Colonic mucosa (tissue), 4 donors: ENCODE results near the gene CACTIN. TPM values are rescaled to one million over a fixed set of nuclear protein-coding genes. Genes with fewer than 3 reads are reported as not detected.

ENCODE experiments used
- DNase-seq: peaks from one replicate; pipeline ENCODE4 v3.0.0-alpha.2; 2020
- H3K27ac ChIP-seq: fragments of 200-600 bp; one replicate; pipeline ENCODE4 v1.8.0; 2021
- H3K27me3 ChIP-seq: fragments of 200-600 bp; one replicate; pipeline ENCODE4 v1.8.0; 2021
- H3K36me3 ChIP-seq: fragments of 200-600 bp; one replicate; pipeline ENCODE4 v1.8.0; 2021
- H3K4me1 ChIP-seq: fragments of 200-600 bp; one replicate; pipeline ENCODE4 v1.8.0; 2021; ENCODE audit warnings: mild to moderate bottlenecking
- H3K4me3 ChIP-seq: fragments of 200-600 bp; one replicate; pipeline ENCODE4 v1.8.0; 2021
- H3K9ac ChIP-seq, 2 donors: one replicate each; pipeline ENCODE4 v1.7.0; 2013; ENCODE audit warnings: control low read depth in 2 of 2, low read depth in 2 of 2, low read length in 2 of 2
- H3K9me3 ChIP-seq: fragments of 200-600 bp; one replicate; pipeline ENCODE4 v1.8.0; 2021
- CTCF ChIP-seq: fragments of 200-600 bp; IDR thresholded peaks from one replicate; pipeline ENCODE4 v1.8.0; 2022; ENCODE audit warnings: antibody characterized with exemption, mild to moderate bottlenecking
- intact Hi-C: fragments of 100-400 bp; cut with DNase I; formaldehyde crosslinking; loops from one replicate; pipeline ENCODE4 v1.14.1; 2022
- total RNA-seq, 2 donors: library from RNA; stranded (reverse); fragmentation: NEBNext Ultra II Directional in 1 of 2; extraction: Animal tissue kit (Norgen Biotek cat#: 25700) in 1 of 2; gene quantifications; one replicate each; pipeline ENCODE4 v1.2.1, GENCODE V29; 2021
- donor health status: healthy.
- donor health status: DM: no; HTN: no; CAD: no.
- donor health status: DM: no; HTN: no; CAD: no.

CACTIN gene
- total RNA-seq, 2 donors from 2014 or later = 12.0 to 35.1 TPM

- TF ChIP-seq CTCF = no peak
- no peak overlapping the region for H3K9ac ChIP-seq
- no peaks in the 10 kb centered on the region for H3K27me3 ChIP-seq
- no peaks in the 10 kb centered on the region for H3K9me3 ChIP-seq
- H3K27ac ChIP-seq = no peak overlapping the region
- no peak for DNase-seq
- intact Hi-C loops = no loop called here
- H3K4me3 ChIP-seq = no peak overlapping the region
- no peaks in the 10 kb centered on the region for H3K36me3 ChIP-seq
- H3K4me1 ChIP-seq = peaks cover 18% of the 10 kb centered on the region
Observed at GRCh38 chr19:3609779-3610719, 16.5 kb downstream of the CACTIN start.

- H3K9ac ChIP-seq = no peak overlapping the region
- intact Hi-C loops = no loop called here
Observed at GRCh38 chr19:3608750-3609322, 17.8 kb downstream of the CACTIN start.

GRCh38 chr19:3608079-3608641 is 18.4 kb downstream of the CACTIN start:
- H3K36me3 ChIP-seq = no peaks in the 10 kb centered on the region
- H3K9ac ChIP-seq = no peak overlapping the region
- intact Hi-C loops = no loop called here
- H3K27ac ChIP-seq = no peak overlapping the region
- H3K4me1 ChIP-seq = peaks cover 18% of the 10 kb centered on the region
- no peak for TF ChIP-seq CTCF
- H3K4me3 ChIP-seq = no peak overlapping the region
- DNase-seq = no peak
- H3K27me3 ChIP-seq = no peaks in the 10 kb centered on the region
- H3K9me3 ChIP-seq = no peaks in the 10 kb centered on the region

More at GRCh38 chr19:3608750-3609322, 17.8 kb downstream of the CACTIN start:
- no peaks in the 10 kb centered on the region for H3K27me3 ChIP-seq
- no peak for TF ChIP-seq CTCF
- H3K27ac ChIP-seq = no peak overlapping the region
- no peaks in the 10 kb centered on the region for H3K36me3 ChIP-seq
- peaks cover 18% of the 10 kb centered on the region for H3K4me1 ChIP-seq
- no peaks in the 10 kb centered on the region for H3K9me3 ChIP-seq
- DNase-seq = no peak
- H3K4me3 ChIP-seq = no peak overlapping the region

- DNase-seq = peak; percentile 36
- no peak for TF ChIP-seq CTCF
- peak overlapping the region in 1 of 2 donors; percentile 12 for H3K9ac ChIP-seq
- peak overlapping the region; percentile 29 for H3K4me3 ChIP-seq
- no peaks in the 10 kb centered on the region for H3K9me3 ChIP-seq
- H3K36me3 ChIP-seq = no peaks in the 10 kb centered on the region
- peaks cover 18% of the 10 kb centered on the region for H3K4me1 ChIP-seq
- no peaks in the 10 kb centered on the region for H3K27me3 ChIP-seq
- peak overlapping the region; percentile 17 for H3K27ac ChIP-seq
- intact Hi-C loops = no loop called here
Observed at GRCh38 chr19:3607303-3608078, 19.1 kb downstream of the CACTIN start.

- peaks cover 18% of the 10 kb centered on the region for H3K4me1 ChIP-seq
- peak within 1 kb of the TSS; percentile 17 for H3K27ac ChIP-seq
- H3K36me3 ChIP-seq = no peaks in the 10 kb centered on the region
- H3K9me3 ChIP-seq = no peaks in the 10 kb centered on the region
- DNase-seq = peak; percentile 80
- H3K27me3 ChIP-seq = no peaks in the 10 kb centered on the region
- H3K9ac ChIP-seq = peak within 1 kb of the TSS; percentile 44 to 55
- intact Hi-C loops = no loop called here
- TF ChIP-seq CTCF = no peak
- peak within 1 kb of the TSS; percentile 29 for H3K4me3 ChIP-seq
Observed at GRCh38 chr19:3606690-3607289, 19.8 kb downstream of the CACTIN start, which contains the start of gene TBXA2R. TBXA2R (minus strand) TSS chr19:3606875; CDS start chr19:3600634, 6,241 bp downstream.
